Astrocyte (in vitro differentiated cells and primary cell): ENCODE results near the gene TMEM45A. TPM values are rescaled to one million over a fixed set of nuclear protein-coding genes. Genes with fewer than 3 reads are reported as not detected.

Experiments used
- DNase-seq: peaks from one replicate; pipeline ENCODE4 v3.0.0-alpha.2; 2010; ENCODE audit warnings: low read depth
- FAIRE-seq: peaks from 2 replicates; lab custom pipeline; 2011; peaks lifted over from hg19 to GRCh38; lab: Jason Lieb, UNC
- H2AFZ ChIP-seq: 2 replicates; pipeline ENCODE4 v1.6.0; 2012; ENCODE audit warnings: low read depth, low read length, inconsistent platforms
- H3K27ac ChIP-seq: 2 replicates; pipeline ENCODE4 v1.5.1; 2011; ENCODE audit warnings: low read depth, low read length, inconsistent platforms
- H3K27me3 ChIP-seq: 2 replicates; pipeline ENCODE4 v1.6.0; 2011; ENCODE audit warnings: low read length, inconsistent platforms; ENCODE audit not compliant: insufficient read depth
- H3K36me3 ChIP-seq: 2 replicates; pipeline ENCODE4 v1.5.1; 2011; ENCODE audit warnings: low read length, inconsistent platforms; ENCODE audit not compliant: insufficient read depth
- H3K4me1 ChIP-seq: 2 replicates; pipeline ENCODE4 v1.5.1; 2011; ENCODE audit warnings: low read length, inconsistent platforms; ENCODE audit not compliant: insufficient read depth
- H3K4me2 ChIP-seq: 2 replicates; pipeline ENCODE4 v1.6.0; 2012; ENCODE audit warnings: low read length, inconsistent platforms
- H3K4me3 ChIP-seq: 2 replicates; pipeline ENCODE4 v1.5.1; 2011; ENCODE audit warnings: low read depth, mild to moderate bottlenecking, low read length, inconsistent platforms; ENCODE audit not compliant: insufficient read depth
- H3K79me2 ChIP-seq: 2 replicates; pipeline ENCODE4 v1.6.0; 2012; ENCODE audit warnings: mild to moderate bottlenecking, low read length, inconsistent platforms; ENCODE audit not compliant: insufficient read depth
- H3K9ac ChIP-seq: 2 replicates; pipeline ENCODE4 v1.6.0; 2012; ENCODE audit warnings: mild to moderate bottlenecking, low read length, inconsistent platforms
- H3K9me3 ChIP-seq: 2 replicates; pipeline ENCODE4 v1.5.1; 2012; ENCODE audit warnings: low read depth, mild to moderate bottlenecking, low read length, inconsistent platforms; ENCODE audit not compliant: insufficient read depth
- H4K20me1 ChIP-seq: 2 replicates; pipeline ENCODE4 v1.6.0; 2012; ENCODE audit warnings: low read length, inconsistent platforms; ENCODE audit not compliant: insufficient read depth
- H3K27ac Mint-ChIP-seq: one replicate; pipeline ENCODE4 v1.8.0; 2021; ENCODE audit warnings: mild to moderate bottlenecking, mixed read lengths; ENCODE audit not compliant: unreplicated experiment
- H3K27me3 Mint-ChIP-seq: one replicate; pipeline ENCODE4 v1.8.0; 2021; ENCODE audit warnings: low read depth, mixed read lengths; ENCODE audit not compliant: unreplicated experiment
- H3K36me3 Mint-ChIP-seq: one replicate; pipeline ENCODE4 v1.8.0; 2021; ENCODE audit warnings: low read depth, mixed read lengths; ENCODE audit not compliant: unreplicated experiment
- H3K4me1 Mint-ChIP-seq: one replicate; pipeline ENCODE4 v1.8.0; 2021; ENCODE audit warnings: low read depth, mixed read lengths; ENCODE audit not compliant: unreplicated experiment
- H3K4me3 Mint-ChIP-seq: one replicate; pipeline ENCODE4 v1.8.0; 2021; ENCODE audit warnings: mild to moderate bottlenecking, moderate library complexity, mixed read lengths; ENCODE audit not compliant: unreplicated experiment
- H3K9me3 Mint-ChIP-seq: one replicate; pipeline ENCODE4 v1.8.0; 2021; ENCODE audit warnings: mild to moderate bottlenecking, mixed read lengths; ENCODE audit not compliant: unreplicated experiment
- CTCF ChIP-seq: IDR thresholded peaks from 2 replicates; pipeline ENCODE4 v1.5.1; 2011; ENCODE audit warnings: low read depth, mild to moderate bottlenecking, inconsistent platforms, low read length, moderate library complexity; ENCODE audit not compliant: insufficient read depth
- EZH2 ChIP-seq: IDR thresholded peaks from 2 replicates; pipeline ENCODE4 v1.6.1; 2012; ENCODE audit warnings: mild to moderate bottlenecking, low read length, inconsistent platforms; ENCODE audit not compliant: insufficient read depth
- total RNA-seq: library from RNA; stranded (reverse); gene quantifications from 2 replicates; pipeline ENCODE4 v1.2.1, GENCODE V29; 2021

The TMEM45A gene
- total RNA-seq, 1 donor from 2014 or later, result 35.5 TPM

- Mint-ChIP-seq H3K4me1 (no peaks in the 10 kb centered on the region), H3K4me3 (no peak overlapping the region), H3K9me3 (peaks cover 8% of the 10 kb centered on the region), H3K27me3 (peaks cover 1% of the 10 kb centered on the region), H3K36me3 (no peaks in the 10 kb centered on the region), H3K27ac (no peak overlapping the region)
- Histone ChIP-seq H3K9me3 (no peaks in the 10 kb centered on the region), H3K4me3 (no peak overlapping the region), H3K27me3 (peaks cover 7% of the 10 kb centered on the region), H3K79me2 (no peaks in the 10 kb centered on the region), H3K27ac (no peak overlapping the region), H3K9ac (no peak overlapping the region), H4K20me1 (no peaks in the 10 kb centered on the region), H2AFZ (no peak overlapping the region), H3K4me1 (no peaks in the 10 kb centered on the region), H3K4me2 (no peak overlapping the region), H3K36me3 (no peaks in the 10 kb centered on the region)
- DNase-seq (no peak), FAIRE-seq (no peak)
- no peak for TF ChIP-seq EZH2
- no peak for TF ChIP-seq CTCF
Measured at GRCh38 chr3:100480081-100480480, 12.3 kb upstream of the TMEM45A start.

GRCh38 chr3:100482176-100482575 lies 10.2 kb upstream of the TMEM45A start:
- Mint-ChIP-seq H3K27ac (no peak overlapping the region), H3K4me3 (no peak overlapping the region), H3K4me1 (no peaks in the 10 kb centered on the region), H3K36me3 (no peaks in the 10 kb centered on the region), H3K9me3 (peaks cover 8% of the 10 kb centered on the region), H3K27me3 (no peaks in the 10 kb centered on the region)
- Histone ChIP-seq H3K27me3 (peaks cover 7% of the 10 kb centered on the region), H3K4me3 (no peak overlapping the region), H3K79me2 (no peaks in the 10 kb centered on the region), H3K4me2 (no peak overlapping the region), H2AFZ (no peak overlapping the region), H3K9ac (no peak overlapping the region), H3K27ac (no peak overlapping the region), H3K4me1 (no peaks in the 10 kb centered on the region), H3K36me3 (no peaks in the 10 kb centered on the region), H4K20me1 (no peaks in the 10 kb centered on the region), H3K9me3 (no peaks in the 10 kb centered on the region)
- DNase-seq (no peak), FAIRE-seq (no peak)
- TF ChIP-seq CTCF (no peak), EZH2 (no peak)

- Histone ChIP-seq H3K79me2 (no peaks in the 10 kb centered on the region), H3K9ac (no peak overlapping the region), H3K9me3 (no peaks in the 10 kb centered on the region), H4K20me1 (no peaks in the 10 kb centered on the region), H3K4me2 (no peak overlapping the region), H3K4me3 (no peak overlapping the region), H3K27me3 (peaks cover 7% of the 10 kb centered on the region), H3K36me3 (no peaks in the 10 kb centered on the region), H3K4me1 (no peaks in the 10 kb centered on the region), H3K27ac (no peak overlapping the region), H2AFZ (no peak overlapping the region)
- TF ChIP-seq EZH2 (no peak), CTCF (no peak)
- DNase-seq (no peak), FAIRE-seq (no peak)
- Mint-ChIP-seq H3K27me3 (no peaks in the 10 kb centered on the region), H3K4me1 (no peaks in the 10 kb centered on the region), H3K9me3 (peaks cover 5% of the 10 kb centered on the region), H3K4me3 (no peak overlapping the region), H3K36me3 (no peaks in the 10 kb centered on the region), H3K27ac (no peak overlapping the region)
Measured at GRCh38 chr3:100483529-100483928, 8.9 kb upstream of the TMEM45A start.
